Upper lobe of left lung (tissue), 6 donors: Measurements from ENCODE around the gene LRP1B. TPM values are rescaled to one million over a fixed set of nuclear protein-coding genes. Genes with fewer than 3 reads are reported as not detected.
"Not testable (repeated sequence)": the region's sequence is repeated elsewhere in the genome, so short reads cannot be mapped to it uniquely, and the experiment has no call there.

Experiments
- ATAC-seq, 2 donors: fragments of 200-7000 bp; cut with Tn5 transposase; one replicate each; pipeline ENCODE4 v1.9.1; 2022; ENCODE audit warnings: mild to moderate bottlenecking in 2 of 2, moderate library complexity in 2 of 2; ENCODE audit not compliant: low FRiP score in 2 of 2
- DNase-seq, 2 donors: peaks; one replicate each; pipeline ENCODE4 v3.0.0-alpha.2; 2019 to 2020
- H3K27ac ChIP-seq, 4 donors: fragments of 200-600 bp; sonication (generic); one replicate each; pipeline ENCODE4 v1.5.1; 2016 to 2019
- H3K27me3 ChIP-seq, 4 donors: fragments of 200-600 bp; sonication (generic); one replicate each; pipeline ENCODE4 v1.5.1; 2017 to 2019
- H3K36me3 ChIP-seq, 4 donors: fragments of 200-600 bp; sonication (generic); one replicate each; pipeline ENCODE4 v1.5.1; 2016 to 2019
- H3K4me1 ChIP-seq, 4 donors: fragments of 200-600 bp; sonication (generic); one replicate each; pipeline ENCODE4 v1.5.1; 2018 to 2019
- H3K4me3 ChIP-seq, 4 donors: fragments of 200-600 bp; sonication (generic); one replicate each; pipeline ENCODE4 v1.5.1; 2017 to 2019; ENCODE audit warnings: mild to moderate bottlenecking in 2 of 4, moderate library complexity in 1 of 4
- H3K9me3 ChIP-seq, 4 donors: fragments of 200-600 bp; sonication (generic); one replicate each; pipeline ENCODE4 v1.5.1; 2018 to 2019
- CTCF ChIP-seq, 6 experiments: fragments of 450-650 bp in 4 of 6; fragments of 200-600 bp in 2 of 6; sonication (generic) in 2 of 6; IDR thresholded peaks; one replicate each; pipeline ENCODE4 v1.5.1; 2016 to 2019; ENCODE audit warnings: antibody characterized with exemption in 6 of 6
- EP300 ChIP-seq, 4 donors: sonication (generic); formaldehyde crosslinking; IDR thresholded peaks; one replicate each; pipeline ENCODE4 v1.5.1; 2017; ENCODE audit warnings: antibody characterized with exemption in 4 of 4, control low read depth in 2 of 4
- POLR2A ChIP-seq, 4 donors: fragments of 450-650 bp; IDR thresholded peaks; one replicate each; pipeline ENCODE4 v1.5.1; 2016 to 2017; ENCODE audit warnings: antibody characterized with exemption in 4 of 4, mild to moderate bottlenecking in 2 of 4
- POLR2AphosphoS5 ChIP-seq, 2 donors: sonication (generic); formaldehyde crosslinking; IDR thresholded peaks; one replicate each; pipeline ENCODE4 v1.5.1; 2017; ENCODE audit warnings: antibody characterized with exemption in 2 of 2
- WGBS, 2 donors: methylation state at CpG; one replicate each; pipeline ENCODE4 v1.1.5; 2017 to 2018; 5-methylcytosine and 5-hydroxymethylcytosine counted together
- total RNA-seq, 6 donors: library from RNA; depleted of rRNA in 4 of 6; stranded (reverse); fragments of >200 nt in 4 of 6; gene quantifications; one replicate each; pipeline versions ENCODE4 v1.1.0 to v1.2.1, GENCODE V29; 2016 to 2021
- donor health status: DM: no; HTN: no; CAD: no; lungs with moderate emphysema.
- donor health status: DM: no; HTN: yes; CAD: no; lungs with severe emphysema.

LRP1B gene
- total RNA-seq, 6 donors from 2014 or later = under 0.01 to 0.46 (median 0.11) TPM

- DNase-seq (no peak), ATAC-seq (no peak)
- H3K36me3 ChIP-seq = no peaks in the 10 kb centered on the region
- no peaks in the 10 kb centered on the region for H3K9me3 ChIP-seq
- no peak overlapping the region for H3K4me3 ChIP-seq
- no peaks in the 10 kb centered on the region for H3K27me3 ChIP-seq
- WGBS, 2 donors = 48% methylated on average over 4 of the region's 4 CpGs
- TF ChIP-seq POLR2AphosphoS5 (IDR thresholded peaks at IDR 0.05) = no peak
- no peak for TF ChIP-seq POLR2A (IDR thresholded peaks at IDR 0.05)
- TF ChIP-seq EP300 (IDR thresholded peaks at IDR 0.05) = no peak
- no peak for TF ChIP-seq CTCF (IDR thresholded peaks at IDR 0.05)
- H3K27ac ChIP-seq = no peak overlapping the region
- H3K4me1 ChIP-seq = no peaks in the 10 kb centered on the region
Observed at GRCh38 chr2:142100139-142100873, 30.5 kb downstream of the LRP1B start.

- Histone ChIP-seq H3K4me3 (no peak overlapping the region), H3K27me3 (no peaks in the 10 kb centered on the region), H3K27ac (no peak overlapping the region), H3K36me3 (no peaks in the 10 kb centered on the region), H3K4me1 (no peaks in the 10 kb centered on the region), H3K9me3 (no peaks in the 10 kb centered on the region)
- 70 to 71% methylated on average over 3 of the region's 3 CpGs for WGBS, 2 donors
- DNase-seq (no peak), ATAC-seq (no peak)
- TF ChIP-seq POLR2A (IDR thresholded peaks at IDR 0.05) = no peak
- TF ChIP-seq CTCF (IDR thresholded peaks at IDR 0.05) = no peak
Observed at GRCh38 chr2:142097711-142098110, 33.1 kb downstream of the LRP1B start.

- TF ChIP-seq POLR2A (IDR thresholded peaks at IDR 0.05) (no peak), EP300 (IDR thresholded peaks at IDR 0.05) (no peak), CTCF (IDR thresholded peaks at IDR 0.05) (no peak), POLR2AphosphoS5 (IDR thresholded peaks at IDR 0.05) (no peak)
Observed at GRCh38 chr2:142095647-142096046, 35.2 kb downstream of the LRP1B start.

GRCh38 chr2:142094233-142094632 is 36.6 kb downstream of the LRP1B start:
- DNase-seq = no peak
- no peaks in the 10 kb centered on the region for H3K4me1 ChIP-seq
- ATAC-seq = no peak
- no peaks in the 10 kb centered on the region for H3K36me3 ChIP-seq
- H3K27ac ChIP-seq = no peak overlapping the region
- H3K4me3 ChIP-seq = no peak overlapping the region
- no peaks in the 10 kb centered on the region for H3K27me3 ChIP-seq
- TF ChIP-seq POLR2A (IDR thresholded peaks at IDR 0.05) (no peak), CTCF (IDR thresholded peaks at IDR 0.05) (no peak), POLR2AphosphoS5 (IDR thresholded peaks at IDR 0.05) (no peak), EP300 (IDR thresholded peaks at IDR 0.05) (no peak)
- WGBS, 2 donors = 77 to 85% methylated on average over 2 of the region's 2 CpGs
- no peaks in the 10 kb centered on the region for H3K9me3 ChIP-seq

More at GRCh38 chr2:142095647-142096046, 35.2 kb downstream of the LRP1B start:
- Histone ChIP-seq H3K27me3 (no peaks in the 10 kb centered on the region), H3K36me3 (no peaks in the 10 kb centered on the region), H3K4me3 (no peak overlapping the region), H3K4me1 (no peaks in the 10 kb centered on the region), H3K27ac (no peak overlapping the region), H3K9me3 (no peaks in the 10 kb centered on the region)
- no peak for DNase-seq
- 90 to 93% methylated on average over 2 of the region's 2 CpGs for WGBS, 2 donors
- no peak for ATAC-seq

GRCh38 chr2:142088058-142088568 is 42.7 kb downstream of the LRP1B start:
- Histone ChIP-seq H3K4me3 (no peak overlapping the region), H3K27me3 (no peaks in the 10 kb centered on the region), H3K27ac (no peak overlapping the region), H3K4me1 (no peaks in the 10 kb centered on the region), H3K9me3 (no peaks in the 10 kb centered on the region), H3K36me3 (no peaks in the 10 kb centered on the region)
- 86 to 95% methylated on average over 2 of the region's 2 CpGs for WGBS, 2 donors
- ATAC-seq = no peak
- TF ChIP-seq POLR2AphosphoS5 (IDR thresholded peaks at IDR 0.05) = no peak
- TF ChIP-seq POLR2A (IDR thresholded peaks at IDR 0.05) = no peak
- no peak for TF ChIP-seq EP300 (IDR thresholded peaks at IDR 0.05)
- TF ChIP-seq CTCF (IDR thresholded peaks at IDR 0.05) = no peak
- DNase-seq = no peak

GRCh38 chr2:142087585-142087984 is 43.2 kb downstream of the LRP1B start:
- H3K4me1 ChIP-seq, H3K36me3 ChIP-seq, DNase-seq, ATAC-seq, H3K9me3 ChIP-seq, H3K4me3 ChIP-seq, H3K27ac ChIP-seq, H3K27me3 ChIP-seq: not testable (repeated sequence)
- 53 to 56% methylated on average over 2 of the region's 2 CpGs for WGBS, 2 donors
